ENCODE data around the gene CUTC.

Gene CUTC

GRCh38 chr10:99782447-99783286, 50.6 kb downstream of the CUTC start, which contains the start of gene ABCC2:
ABCC2 (plus strand) TSS chr10:99782640; CDS start chr10:99782845, 205 bp downstream.
- DNase-seq (ENCODE audit: low read depth in 1 of 2, low spot score in 1 of 2), result no peak

- no peak for DNase-seq (ENCODE audit: low read depth in 1 of 2, low spot score in 1 of 2)
Measured at GRCh38 chr10:99784016-99784726, 52.1 kb downstream of the CUTC start.

GRCh38 chr10:99784727-99785441, 52.9 kb downstream of the CUTC start:
- DNase-seq (ENCODE audit: low read depth in 1 of 2, low spot score in 1 of 2), result no peak

DNA sequence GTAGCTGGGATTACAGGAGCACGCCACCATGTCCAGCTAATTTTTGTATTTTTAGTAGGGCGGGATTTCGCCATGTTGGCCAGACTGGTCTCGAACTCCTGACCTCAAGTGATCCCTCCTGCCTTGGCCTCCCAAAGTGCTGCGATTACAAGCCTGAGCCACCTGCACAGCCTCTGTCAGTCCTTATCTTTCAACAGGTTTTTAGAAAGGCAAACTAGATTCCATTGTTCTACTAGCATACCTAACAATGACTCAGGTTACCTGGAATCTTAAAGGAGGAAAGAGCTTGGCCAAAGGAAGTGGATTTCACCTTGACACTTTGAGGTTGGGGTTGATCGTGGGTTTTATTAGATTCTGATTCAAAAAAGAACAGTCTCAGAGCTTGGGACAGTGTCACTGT, 53.6 kb downstream of the CUTC start:
- DNase-seq (ENCODE audit: low read depth in 1 of 2, low spot score in 1 of 2), result no peak

DNA sequence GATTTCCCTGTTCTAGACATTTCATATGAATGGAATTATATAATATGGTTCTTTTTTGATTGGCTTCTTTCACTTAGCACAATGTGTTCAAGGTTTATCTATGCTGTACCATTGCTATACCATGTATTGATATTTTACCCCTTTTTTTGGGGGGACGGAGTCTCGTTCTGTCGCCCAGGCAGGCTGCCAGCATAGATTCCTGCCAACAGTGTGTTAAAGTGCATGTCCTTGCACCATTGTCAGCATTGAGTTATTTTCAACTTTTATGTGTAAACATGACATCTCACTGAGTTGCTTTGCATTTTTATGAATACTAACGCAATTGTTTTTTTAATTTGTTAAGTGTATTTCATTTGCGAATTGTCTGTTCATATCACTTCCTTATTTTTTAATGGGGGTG, 55.3 kb downstream of the CUTC start:
- no peak for DNase-seq (ENCODE audit: low read depth in 1 of 2, low spot score in 1 of 2)

- DNase-seq (ENCODE audit: low read depth in 1 of 2, low spot score in 1 of 2), result no peak
Measured at GRCh38 chr10:99787782-99788445, 55.9 kb downstream of the CUTC start.

DNA sequence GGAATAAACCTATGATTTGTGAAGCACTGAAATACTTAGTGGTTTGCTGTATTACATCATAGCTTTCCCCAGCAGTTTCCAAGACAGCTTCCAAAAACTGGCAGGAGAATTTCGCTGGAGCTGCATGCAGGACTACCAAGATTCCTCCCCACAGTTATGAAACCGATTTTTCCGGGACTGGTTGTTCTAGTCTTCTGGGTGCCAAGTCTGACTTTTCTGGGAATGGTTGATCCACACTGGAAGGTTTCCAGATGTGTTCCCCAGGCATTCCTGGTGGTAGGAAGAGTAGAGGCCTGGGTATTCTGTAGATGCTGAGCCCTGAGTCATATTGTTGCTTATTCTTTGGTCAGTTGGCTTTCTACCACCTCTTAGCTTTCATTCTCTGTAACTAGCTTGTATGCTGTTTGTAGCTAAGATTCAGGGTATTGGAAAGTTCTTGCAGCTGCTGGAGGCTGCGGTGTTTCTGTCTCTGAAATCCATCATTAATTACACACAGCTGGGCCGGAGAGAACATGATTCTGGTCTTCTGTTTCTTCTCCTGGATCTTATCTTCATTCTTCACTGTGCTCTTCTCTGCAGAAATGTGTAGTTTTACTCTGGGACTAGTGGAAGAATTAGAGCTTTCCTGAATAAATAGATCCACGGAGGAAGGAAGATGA, 56.7 kb downstream of the CUTC start:
- no peak for DNase-seq (ENCODE audit: low read depth in 1 of 2, low spot score in 1 of 2)

DNA sequence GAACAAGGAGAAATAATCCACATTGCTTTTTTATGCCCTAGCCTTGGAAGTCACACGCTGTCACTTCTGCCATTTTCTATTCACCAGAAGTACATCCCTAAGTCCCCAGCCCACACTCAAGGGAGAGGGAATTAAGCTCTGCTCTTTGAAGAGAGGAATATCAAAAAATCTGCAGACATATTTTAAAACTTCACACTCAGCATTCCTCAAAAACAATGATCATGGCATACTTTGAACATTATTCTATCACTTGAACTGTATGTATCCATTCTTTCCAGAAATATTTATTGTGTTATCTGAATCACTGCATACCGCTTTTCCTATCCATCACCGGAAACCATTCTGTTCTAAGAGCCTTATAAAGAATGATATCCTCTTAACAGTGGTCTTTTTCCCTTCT, 59.8 kb downstream of the CUTC start:
- no peak for DNase-seq (ENCODE audit: low read depth in 1 of 2, low spot score in 1 of 2)

- no peak for DNase-seq (ENCODE audit: low read depth in 1 of 2, low spot score in 1 of 2)
Measured at GRCh38 chr10:99793819-99794218, 61.8 kb downstream of the CUTC start.

GRCh38 chr10:99796928-99797327, 64.9 kb downstream of the CUTC start:
- DNase-seq (ENCODE audit: low read depth in 1 of 2, low spot score in 1 of 2), result no peak

- no peak for DNase-seq (ENCODE audit: low read depth in 1 of 2, low spot score in 1 of 2)
Measured at GRCh38 chr10:99798031-99798430, 66.0 kb downstream of the CUTC start.

GRCh38 chr10:99798920-99799319, 66.9 kb downstream of the CUTC start:
- no peak for DNase-seq (ENCODE audit: low read depth in 1 of 2, low spot score in 1 of 2)

DNA sequence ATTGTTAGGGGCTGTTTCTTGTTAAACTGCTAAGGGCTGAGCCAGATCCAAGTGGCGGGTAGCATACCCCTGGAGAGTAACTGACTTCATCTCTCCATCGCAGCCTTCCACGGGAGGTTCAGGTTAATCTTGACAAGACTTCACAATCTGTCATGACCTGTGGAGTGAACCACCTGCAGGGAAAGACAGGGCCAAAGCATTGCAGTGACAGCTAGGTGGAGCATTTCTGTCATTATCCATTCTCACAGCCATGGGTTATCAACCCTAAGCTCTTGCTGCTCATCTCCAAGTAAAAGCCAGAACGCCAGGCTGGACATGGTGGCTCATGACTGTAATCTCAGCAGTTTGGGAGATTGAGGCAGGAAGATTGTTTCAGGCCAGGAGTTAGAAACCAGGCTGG, 67.6 kb downstream of the CUTC start:
- no peak for DNase-seq (ENCODE audit: low read depth in 1 of 2, low spot score in 1 of 2)

GRCh38 chr10:99804471-99804870, 72.4 kb downstream of the CUTC start:
- no peak for DNase-seq (ENCODE audit: low read depth in 1 of 2, low spot score in 1 of 2)

DNA sequence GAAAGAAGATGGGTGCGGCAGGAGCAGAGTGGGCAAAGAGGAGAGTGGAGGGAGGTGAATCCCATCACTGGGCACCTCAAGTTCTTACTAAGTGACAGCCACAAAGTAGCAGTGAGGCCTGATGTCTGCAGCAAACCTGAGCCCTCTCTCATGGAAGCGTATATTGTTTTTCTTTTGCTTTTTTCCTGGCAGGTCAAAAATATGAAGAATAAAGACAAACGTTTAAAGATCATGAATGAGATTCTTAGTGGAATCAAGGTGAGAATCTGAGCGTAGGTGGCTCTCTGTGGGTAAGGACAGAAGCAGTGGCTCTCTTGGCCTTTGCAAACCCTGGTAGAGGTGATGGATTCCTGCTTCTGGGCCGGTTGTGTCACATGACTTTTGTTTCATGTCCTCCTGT, 73.2 kb downstream of the CUTC start:
- no peak for DNase-seq (ENCODE audit: low read depth in 1 of 2, low spot score in 1 of 2)
